Measurements from ENCODE around the gene TMPRSS13.

The TMPRSS13 gene

GRCh38 chr11:117969160-117969991, 40.2 kb upstream of the TMPRSS13 start:
- H3K36me3 ChIP-seq (ENCODE audit: insufficient read depth, low read length) = no peaks in the 10 kb centered on the region
- H3K27me3 ChIP-seq (ENCODE audit: insufficient read depth, low read length) = peaks cover 29% of the 10 kb centered on the region
- H3K27ac ChIP-seq (ENCODE audit: low read depth, low read length) = no peak overlapping the region
- no peak overlapping the region for H2AFZ ChIP-seq (ENCODE audit: low read length, unreplicated experiment)
- H3K79me2 ChIP-seq (ENCODE audit: control insufficient read depth, insufficient read depth, low read length, unreplicated experiment) = no peaks in the 10 kb centered on the region
- no peaks in the 10 kb centered on the region for H3K4me1 ChIP-seq (ENCODE audit: control insufficient read depth, insufficient read depth, low read length, unreplicated experiment)
- H3K4me3 ChIP-seq (ENCODE audit: low read depth, low read length) = no peak overlapping the region

- Histone ChIP-seq H3K27me3 (ENCODE audit: insufficient read depth, low read length) (peaks cover 37% of the 10 kb centered on the region), H2AFZ (ENCODE audit: low read length, unreplicated experiment) (no peak overlapping the region), H3K36me3 (ENCODE audit: insufficient read depth, low read length) (no peaks in the 10 kb centered on the region), H3K4me1 (ENCODE audit: control insufficient read depth, insufficient read depth, low read length, unreplicated experiment) (no peaks in the 10 kb centered on the region), H3K27ac (ENCODE audit: low read depth, low read length) (no peak overlapping the region), H3K4me3 (ENCODE audit: low read depth, low read length) (no peak overlapping the region), H3K79me2 (ENCODE audit: control insufficient read depth, insufficient read depth, low read length, unreplicated experiment) (no peaks in the 10 kb centered on the region)
Observed at GRCh38 chr11:117966908-117967307, 37.7 kb upstream of the TMPRSS13 start.

- no peaks in the 10 kb centered on the region for H3K4me1 ChIP-seq (ENCODE audit: control insufficient read depth, insufficient read depth, low read length, unreplicated experiment)
- no peak overlapping the region for H2AFZ ChIP-seq (ENCODE audit: low read length, unreplicated experiment)
- H3K79me2 ChIP-seq (ENCODE audit: control insufficient read depth, insufficient read depth, low read length, unreplicated experiment) = no peaks in the 10 kb centered on the region
- peaks cover 38% of the 10 kb centered on the region for H3K27me3 ChIP-seq (ENCODE audit: insufficient read depth, low read length)
- H3K4me3 ChIP-seq (ENCODE audit: low read depth, low read length) = no peak overlapping the region
- no peak overlapping the region for H3K27ac ChIP-seq (ENCODE audit: low read depth, low read length)
- no peaks in the 10 kb centered on the region for H3K36me3 ChIP-seq (ENCODE audit: insufficient read depth, low read length)
Observed at GRCh38 chr11:117962826-117963225, 33.6 kb upstream of the TMPRSS13 start.

GRCh38 chr11:117961896-117962295, 32.7 kb upstream of the TMPRSS13 start:
- no peaks in the 10 kb centered on the region for H3K36me3 ChIP-seq (ENCODE audit: insufficient read depth, low read length)
- H2AFZ ChIP-seq (ENCODE audit: low read length, unreplicated experiment) = no peak overlapping the region

GRCh38 chr11:117960406-117960805, 31.2 kb upstream of the TMPRSS13 start:
- Histone ChIP-seq H3K27ac (ENCODE audit: low read depth, low read length) (no peak overlapping the region), H3K4me1 (ENCODE audit: control insufficient read depth, insufficient read depth, low read length, unreplicated experiment) (no peaks in the 10 kb centered on the region), H3K27me3 (ENCODE audit: insufficient read depth, low read length) (peaks cover 54% of the 10 kb centered on the region), H3K79me2 (ENCODE audit: control insufficient read depth, insufficient read depth, low read length, unreplicated experiment) (no peaks in the 10 kb centered on the region), H3K4me3 (ENCODE audit: low read depth, low read length) (no peak overlapping the region), H3K36me3 (ENCODE audit: insufficient read depth, low read length) (no peaks in the 10 kb centered on the region), H2AFZ (ENCODE audit: low read length, unreplicated experiment) (no peak overlapping the region)

More at GRCh38 chr11:117961896-117962295, 32.7 kb upstream of the TMPRSS13 start:
- no peak overlapping the region for H3K27ac ChIP-seq (ENCODE audit: low read depth, low read length)
- H3K79me2 ChIP-seq (ENCODE audit: control insufficient read depth, insufficient read depth, low read length, unreplicated experiment) = no peaks in the 10 kb centered on the region
- H3K4me3 ChIP-seq (ENCODE audit: low read depth, low read length) = no peak overlapping the region
- peaks cover 47% of the 10 kb centered on the region for H3K27me3 ChIP-seq (ENCODE audit: insufficient read depth, low read length)
- H3K4me1 ChIP-seq (ENCODE audit: control insufficient read depth, insufficient read depth, low read length, unreplicated experiment) = no peaks in the 10 kb centered on the region

GRCh38 chr11:117959438-117960149, 30.4 kb upstream of the TMPRSS13 start:
- Histone ChIP-seq H2AFZ (ENCODE audit: low read length, unreplicated experiment) (no peak overlapping the region), H3K4me1 (ENCODE audit: control insufficient read depth, insufficient read depth, low read length, unreplicated experiment) (no peaks in the 10 kb centered on the region), H3K4me3 (ENCODE audit: low read depth, low read length) (no peak overlapping the region), H3K27me3 (ENCODE audit: insufficient read depth, low read length) (peaks cover 54% of the 10 kb centered on the region), H3K36me3 (ENCODE audit: insufficient read depth, low read length) (no peaks in the 10 kb centered on the region), H3K79me2 (ENCODE audit: control insufficient read depth, insufficient read depth, low read length, unreplicated experiment) (no peaks in the 10 kb centered on the region), H3K27ac (ENCODE audit: low read depth, low read length) (no peak overlapping the region)

GRCh38 chr11:117958949-117959348, 29.7 kb upstream of the TMPRSS13 start:
- no peak overlapping the region for H3K4me3 ChIP-seq (ENCODE audit: low read depth, low read length)
- H2AFZ ChIP-seq (ENCODE audit: low read length, unreplicated experiment) = no peak overlapping the region
- no peaks in the 10 kb centered on the region for H3K4me1 ChIP-seq (ENCODE audit: control insufficient read depth, insufficient read depth, low read length, unreplicated experiment)
- H3K79me2 ChIP-seq (ENCODE audit: control insufficient read depth, insufficient read depth, low read length, unreplicated experiment) = no peaks in the 10 kb centered on the region
- peaks cover 60% of the 10 kb centered on the region for H3K27me3 ChIP-seq (ENCODE audit: insufficient read depth, low read length)
- no peak overlapping the region for H3K27ac ChIP-seq (ENCODE audit: low read depth, low read length)
- H3K36me3 ChIP-seq (ENCODE audit: insufficient read depth, low read length) = no peaks in the 10 kb centered on the region

GRCh38 chr11:117953024-117953671, 23.9 kb upstream of the TMPRSS13 start:
- H3K4me1 ChIP-seq (ENCODE audit: control insufficient read depth, insufficient read depth, low read length, unreplicated experiment) = no peaks in the 10 kb centered on the region
- no peak overlapping the region for H3K4me3 ChIP-seq (ENCODE audit: low read depth, low read length)
- peaks cover 74% of the 10 kb centered on the region for H3K27me3 ChIP-seq (ENCODE audit: insufficient read depth, low read length)
- no peak overlapping the region for H3K27ac ChIP-seq (ENCODE audit: low read depth, low read length)
- no peaks in the 10 kb centered on the region for H3K79me2 ChIP-seq (ENCODE audit: control insufficient read depth, insufficient read depth, low read length, unreplicated experiment)
- H2AFZ ChIP-seq (ENCODE audit: low read length, unreplicated experiment) = no peak overlapping the region
- H3K36me3 ChIP-seq (ENCODE audit: insufficient read depth, low read length) = no peaks in the 10 kb centered on the region

- peaks cover 59% of the 10 kb centered on the region for H3K27me3 ChIP-seq (ENCODE audit: insufficient read depth, low read length)
- no peak overlapping the region for H3K4me3 ChIP-seq (ENCODE audit: low read depth, low read length)
- no peak overlapping the region for H2AFZ ChIP-seq (ENCODE audit: low read length, unreplicated experiment)
- H3K79me2 ChIP-seq (ENCODE audit: control insufficient read depth, insufficient read depth, low read length, unreplicated experiment) = no peaks in the 10 kb centered on the region
- H3K4me1 ChIP-seq (ENCODE audit: control insufficient read depth, insufficient read depth, low read length, unreplicated experiment) = no peaks in the 10 kb centered on the region
- H3K27ac ChIP-seq (ENCODE audit: low read depth, low read length) = no peak overlapping the region
- no peaks in the 10 kb centered on the region for H3K36me3 ChIP-seq (ENCODE audit: insufficient read depth, low read length)
Observed at GRCh38 chr11:117950993-117951961, 22.1 kb upstream of the TMPRSS13 start.

- Histone ChIP-seq H2AFZ (ENCODE audit: low read length, unreplicated experiment) (no peak overlapping the region), H3K27ac (ENCODE audit: low read depth, low read length) (no peak overlapping the region), H3K36me3 (ENCODE audit: insufficient read depth, low read length) (no peaks in the 10 kb centered on the region), H3K4me1 (ENCODE audit: control insufficient read depth, insufficient read depth, low read length, unreplicated experiment) (no peaks in the 10 kb centered on the region), H3K4me3 (ENCODE audit: low read depth, low read length) (no peak overlapping the region), H3K79me2 (ENCODE audit: control insufficient read depth, insufficient read depth, low read length, unreplicated experiment) (no peaks in the 10 kb centered on the region), H3K27me3 (ENCODE audit: insufficient read depth, low read length) (peaks cover 52% of the 10 kb centered on the region)
Observed at GRCh38 chr11:117950301-117950700, 21.1 kb upstream of the TMPRSS13 start.

Measured in ACC112 (cell line).